ENCODE data around the gene LPP.

LPP gene

GRCh38 chr3:188761964-188762363 lies 608.0 kb downstream of the LPP start:
- Histone ChIP-seq H3F3A (ENCODE audit: insufficient read depth, low read length) (no peaks in the 10 kb centered on the region), H3K9ac (ENCODE audit: low read length) (no peak overlapping the region), H3K79me2 (ENCODE audit: low read length) (no peaks in the 10 kb centered on the region), H3K9me3 (replicated peaks; ENCODE audit: insufficient read depth, low read length) (no peaks in the 10 kb centered on the region), H3K36me3 (replicated peaks; ENCODE audit: insufficient read depth, low read length) (no peaks in the 10 kb centered on the region), H3K9me2 (replicated peaks; ENCODE audit: insufficient read depth, low read length) (no peaks in the 10 kb centered on the region), H3K27me3 (replicated peaks; ENCODE audit: insufficient read depth, low read length) (no peaks in the 10 kb centered on the region), H3K4me1 (ENCODE audit: low read length) (no peaks in the 10 kb centered on the region), H3K27ac (ENCODE audit: low read length) (no peak overlapping the region), H2AFZ (ENCODE audit: low read length) (no peak overlapping the region), H3K4me2 (ENCODE audit: low read depth, low read length) (no peak overlapping the region), H3K4me3 (ENCODE audit: low read length) (no peak overlapping the region), H4K20me1 (ENCODE audit: insufficient read depth, low read length) (no peaks in the 10 kb centered on the region)
- DNase-seq: no peak
- TF ChIP-seq EZH2phosphoT487 (IDR thresholded peaks at IDR 0.05; ENCODE audit: low read length): no peak
- TF ChIP-seq CTCF (IDR thresholded peaks at IDR 0.05; ENCODE audit: low read length): no peak
- TF ChIP-seq EZH2 (optimal IDR thresholded peaks at IDR 0.05; ENCODE audit: low read depth, low read length): no peak

- no peaks in the 10 kb centered on the region for H3K27me3 ChIP-seq (replicated peaks; ENCODE audit: insufficient read depth, low read length)
- TF ChIP-seq EZH2 (optimal IDR thresholded peaks at IDR 0.05; ENCODE audit: low read depth, low read length): no peak
- no peak for TF ChIP-seq CTCF (IDR thresholded peaks at IDR 0.05; ENCODE audit: low read length)
- no peak for TF ChIP-seq EZH2phosphoT487 (IDR thresholded peaks at IDR 0.05; ENCODE audit: low read length)
- no peaks in the 10 kb centered on the region for H3K9me3 ChIP-seq (replicated peaks; ENCODE audit: insufficient read depth, low read length)
- no peaks in the 10 kb centered on the region for H4K20me1 ChIP-seq (ENCODE audit: insufficient read depth, low read length)
- H3K4me3 ChIP-seq (ENCODE audit: low read length): no peak overlapping the region
- H3F3A ChIP-seq (ENCODE audit: insufficient read depth, low read length): no peaks in the 10 kb centered on the region
- no peak overlapping the region for H3K9ac ChIP-seq (ENCODE audit: low read length)
- no peaks in the 10 kb centered on the region for H3K79me2 ChIP-seq (ENCODE audit: low read length)
- H2AFZ ChIP-seq (ENCODE audit: low read length): no peak overlapping the region
- no peak overlapping the region for H3K27ac ChIP-seq (ENCODE audit: low read length)
- no peaks in the 10 kb centered on the region for H3K9me2 ChIP-seq (replicated peaks; ENCODE audit: insufficient read depth, low read length)
- no peaks in the 10 kb centered on the region for H3K4me1 ChIP-seq (ENCODE audit: low read length)
- no peak overlapping the region for H3K4me2 ChIP-seq (ENCODE audit: low read depth, low read length)
- no peaks in the 10 kb centered on the region for H3K36me3 ChIP-seq (replicated peaks; ENCODE audit: insufficient read depth, low read length)
- DNase-seq: no peak
Observed at GRCh38 chr3:188764609-188765008, 610.7 kb downstream of the LPP start.

GRCh38 chr3:188769831-188770230 lies 615.9 kb downstream of the LPP start:
- no peak for DNase-seq
- H3K4me2 ChIP-seq (ENCODE audit: low read depth, low read length): no peak overlapping the region

More at GRCh38 chr3:188769831-188770230, 615.9 kb downstream of the LPP start:
- H3K4me1 ChIP-seq (ENCODE audit: low read length): no peaks in the 10 kb centered on the region
- TF ChIP-seq EZH2 (optimal IDR thresholded peaks at IDR 0.05; ENCODE audit: low read depth, low read length) (no peak), CTCF (IDR thresholded peaks at IDR 0.05; ENCODE audit: low read length) (no peak), EZH2phosphoT487 (IDR thresholded peaks at IDR 0.05; ENCODE audit: low read length) (no peak)
- H2AFZ ChIP-seq (ENCODE audit: low read length): no peak overlapping the region
- H3F3A ChIP-seq (ENCODE audit: insufficient read depth, low read length): no peaks in the 10 kb centered on the region
- no peaks in the 10 kb centered on the region for H3K79me2 ChIP-seq (ENCODE audit: low read length)
- no peaks in the 10 kb centered on the region for H4K20me1 ChIP-seq (ENCODE audit: insufficient read depth, low read length)
- no peaks in the 10 kb centered on the region for H3K9me3 ChIP-seq (replicated peaks; ENCODE audit: insufficient read depth, low read length)
- no peak overlapping the region for H3K9ac ChIP-seq (ENCODE audit: low read length)
- no peak overlapping the region for H3K27ac ChIP-seq (ENCODE audit: low read length)
- H3K36me3 ChIP-seq (replicated peaks; ENCODE audit: insufficient read depth, low read length): no peaks in the 10 kb centered on the region
- H3K27me3 ChIP-seq (replicated peaks; ENCODE audit: insufficient read depth, low read length): no peaks in the 10 kb centered on the region
- no peak overlapping the region for H3K4me3 ChIP-seq (ENCODE audit: low read length)
- no peaks in the 10 kb centered on the region for H3K9me2 ChIP-seq (replicated peaks; ENCODE audit: insufficient read depth, low read length)

Measured in MM.1S (cell line).